Coronary artery (tissue), 2 donors: Measurements from ENCODE around the gene FGFBP3.

Experiments
- DNase-seq: peaks from one replicate; pipeline ENCODE4 v3.0.0-alpha.2; 2017; ENCODE audit warnings: low spot score
- H3K27ac ChIP-seq, 2 donors: fragments of 200-600 bp; sonication (generic); one replicate each; pipeline ENCODE4 v1.5.1; 2016 to 2019
- H3K4me3 ChIP-seq: fragments of 200-600 bp; sonication (generic); 2 replicates; pipeline ENCODE4 v1.5.1; 2016; ENCODE audit warnings: mild to moderate bottlenecking, moderate library complexity
- TF ChIP-seq, protein P1 (sequence below): fragments of 200-600 bp; sonication (generic); IDR thresholded peaks from one replicate; pipeline ENCODE4 v1.5.1; 2019; ENCODE audit warnings: antibody characterized with exemption

FGFBP3 gene

GRCh38 chr10:91860885-91861284 is 48.4 kb downstream of the FGFBP3 start:
- H3K4me3 ChIP-seq, result no peak overlapping the region
- no peak overlapping the region for H3K27ac ChIP-seq
- TF ChIP-seq, protein P1, sequence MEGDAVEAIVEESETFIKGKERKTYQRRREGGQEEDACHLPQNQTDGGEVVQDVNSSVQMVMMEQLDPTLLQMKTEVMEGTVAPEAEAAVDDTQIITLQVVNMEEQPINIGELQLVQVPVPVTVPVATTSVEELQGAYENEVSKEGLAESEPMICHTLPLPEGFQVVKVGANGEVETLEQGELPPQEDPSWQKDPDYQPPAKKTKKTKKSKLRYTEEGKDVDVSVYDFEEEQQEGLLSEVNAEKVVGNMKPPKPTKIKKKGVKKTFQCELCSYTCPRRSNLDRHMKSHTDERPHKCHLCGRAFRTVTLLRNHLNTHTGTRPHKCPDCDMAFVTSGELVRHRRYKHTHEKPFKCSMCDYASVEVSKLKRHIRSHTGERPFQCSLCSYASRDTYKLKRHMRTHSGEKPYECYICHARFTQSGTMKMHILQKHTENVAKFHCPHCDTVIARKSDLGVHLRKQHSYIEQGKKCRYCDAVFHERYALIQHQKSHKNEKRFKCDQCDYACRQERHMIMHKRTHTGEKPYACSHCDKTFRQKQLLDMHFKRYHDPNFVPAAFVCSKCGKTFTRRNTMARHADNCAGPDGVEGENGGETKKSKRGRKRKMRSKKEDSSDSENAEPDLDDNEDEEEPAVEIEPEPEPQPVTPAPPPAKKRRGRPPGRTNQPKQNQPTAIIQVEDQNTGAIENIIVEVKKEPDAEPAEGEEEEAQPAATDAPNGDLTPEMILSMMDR, result no peak
- DNase-seq, result no peak

- no peak overlapping the region for H3K4me3 ChIP-seq
- H3K27ac ChIP-seq, result no peak overlapping the region
- TF ChIP-seq, protein P1, result no peak
- no peak for DNase-seq
Observed at GRCh38 chr10:91856637-91857036, 52.6 kb downstream of the FGFBP3 start.
